Endothelial cell of umbilical vein (primary cell): Measurements from ENCODE around the gene FREM1.

Experiments used
- GATA2 ChIP-seq: IDR thresholded peaks from 2 replicates; pipeline ENCODE4 v1.7.0; 2011; ENCODE audit warnings: low read depth, mild to moderate bottlenecking, moderate library complexity, mixed read lengths, low read length; ENCODE audit not compliant: insufficient read length, insufficient read depth
- JUN ChIP-seq: IDR thresholded peaks from 2 replicates; pipeline ENCODE4 v1.6.1; 2011; ENCODE audit warnings: borderline replicate concordance, low read depth; ENCODE audit not compliant: insufficient read length, insufficient read depth
- POLR2A ChIP-seq: IDR thresholded peaks from 2 replicates; pipeline ENCODE4 v1.6.1; 2012; ENCODE audit warnings: low read depth, mild to moderate bottlenecking, control low read depth, low read length
- TF ChIP-seq, protein P1 (sequence below), 2 donors: IDR thresholded peaks; 1 replicate in 1 of 2; 2 replicates in 1 of 2; pipeline ENCODE4 v1.5.1; 2011; ENCODE audit warnings: low read length in 2 of 2, mild to moderate bottlenecking in 2 of 2, moderate library complexity in 2 of 2, control low read depth in 1 of 2, inconsistent platforms in 1 of 2, low read depth in 1 of 2; ENCODE audit not compliant: insufficient read depth in 1 of 2; ENCODE audit errors: extremely low read depth in 1 of 2

DNA sequence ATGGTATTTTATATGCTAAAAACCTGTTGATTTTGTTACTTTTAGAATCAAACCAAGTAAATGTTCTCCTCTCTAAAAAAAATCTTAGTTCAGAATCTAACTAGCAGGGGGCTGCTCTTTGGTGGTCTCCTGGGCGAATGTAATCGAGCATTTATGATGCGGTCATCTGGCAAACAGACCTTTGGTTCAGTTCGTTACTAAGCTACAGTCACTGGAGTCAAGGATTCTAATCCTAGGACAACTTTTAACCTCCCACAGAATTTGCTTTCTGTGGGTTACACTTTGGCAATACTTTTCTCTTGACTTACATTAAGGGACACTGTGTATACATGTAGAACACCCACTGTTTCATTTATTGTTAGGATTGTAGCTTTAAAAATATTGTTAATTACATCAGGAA, 26.3 kb upstream of the FREM1 start:
- TF ChIP-seq, protein P1, sequence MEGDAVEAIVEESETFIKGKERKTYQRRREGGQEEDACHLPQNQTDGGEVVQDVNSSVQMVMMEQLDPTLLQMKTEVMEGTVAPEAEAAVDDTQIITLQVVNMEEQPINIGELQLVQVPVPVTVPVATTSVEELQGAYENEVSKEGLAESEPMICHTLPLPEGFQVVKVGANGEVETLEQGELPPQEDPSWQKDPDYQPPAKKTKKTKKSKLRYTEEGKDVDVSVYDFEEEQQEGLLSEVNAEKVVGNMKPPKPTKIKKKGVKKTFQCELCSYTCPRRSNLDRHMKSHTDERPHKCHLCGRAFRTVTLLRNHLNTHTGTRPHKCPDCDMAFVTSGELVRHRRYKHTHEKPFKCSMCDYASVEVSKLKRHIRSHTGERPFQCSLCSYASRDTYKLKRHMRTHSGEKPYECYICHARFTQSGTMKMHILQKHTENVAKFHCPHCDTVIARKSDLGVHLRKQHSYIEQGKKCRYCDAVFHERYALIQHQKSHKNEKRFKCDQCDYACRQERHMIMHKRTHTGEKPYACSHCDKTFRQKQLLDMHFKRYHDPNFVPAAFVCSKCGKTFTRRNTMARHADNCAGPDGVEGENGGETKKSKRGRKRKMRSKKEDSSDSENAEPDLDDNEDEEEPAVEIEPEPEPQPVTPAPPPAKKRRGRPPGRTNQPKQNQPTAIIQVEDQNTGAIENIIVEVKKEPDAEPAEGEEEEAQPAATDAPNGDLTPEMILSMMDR (IDR thresholded peaks at IDR 0.05; ENCODE audit: extremely low read depth in 1 of 2, insufficient read depth in 1 of 2, low read depth in 1 of 2, low read length in 2 of 2), result no peak
- TF ChIP-seq POLR2A (no peak), GATA2 (no peak), JUN (no peak)
